Panc1 (cell line): Measurements from ENCODE around the gene LIX1L. TPM values are rescaled to one million over a fixed set of nuclear protein-coding genes. Genes with fewer than 3 reads are reported as not detected.

Source experiments
- ATAC-seq: fragments of 200-7000 bp; cut with Tn5 transposase; 2 replicates; pipeline ENCODE4 v1.9.1; 2020; ENCODE audit warnings: mild to moderate bottlenecking, moderate library complexity
- BruUV-seq: library from RNA; stranded (reverse); fragments of 400-500 nt; replicated peaks from 2 replicates; lab custom pipeline; 2021; lab: Mats Ljungman, UMichigan
- CTCF ChIA-PET: fragments of 300-600 bp; sonication (Branson Sonifier 250); formaldehyde crosslinking; loops from one replicate; lab custom pipeline; 2022; ENCODE audit warnings: antibody characterized with exemption; lab: Charles Lee
- POLR2A ChIA-PET: fragments of 300-600 bp; sonication (Branson Sonifier 250); formaldehyde crosslinking; loops from one replicate; lab custom pipeline; 2022; ENCODE audit warnings: antibody characterized with exemption; lab: Charles Lee
- DNase-seq: peaks from one replicate; pipeline ENCODE4 v3.0.0-alpha.2; 2010; ENCODE audit warnings: low read depth, low spot score
- H3K27ac ChIP-seq: 2 replicates; pipeline ENCODE4 v1.5.1; 2011; ENCODE audit warnings: mild to moderate bottlenecking, low read length, inconsistent platforms
- H3K27me3 ChIP-seq: fragments of 200-500 bp; sonication (Bioruptor generic); 2 replicates; pipeline ENCODE4 v1.6.0; 2014; ENCODE audit warnings: low read length, inconsistent platforms; ENCODE audit not compliant: control insufficient read depth, insufficient read depth
- H3K36me3 ChIP-seq: fragments of 200-500 bp; sonication (Bioruptor generic); 2 replicates; pipeline ENCODE4 v1.5.1; 2014; ENCODE audit warnings: inconsistent platforms, mild to moderate bottlenecking, low read length, moderate library complexity; ENCODE audit not compliant: control insufficient read depth, insufficient read depth
- H3K4me1 ChIP-seq: 2 replicates; pipeline ENCODE4 v1.5.1; 2011; ENCODE audit warnings: inconsistent platforms, mild to moderate bottlenecking, low read length, moderate library complexity; ENCODE audit not compliant: control insufficient read depth, insufficient read depth
- H3K4me3 ChIP-seq, 2 experiments: 2 replicates each; pipeline ENCODE4 v1.5.1; 2011 to 2012; ENCODE audit warnings: low read depth in 2 of 2, low read length in 2 of 2, mild to moderate bottlenecking in 2 of 2, inconsistent platforms in 1 of 2, moderate library complexity in 1 of 2
- H3K9me3 ChIP-seq: fragments of 200-500 bp; sonication (Bioruptor generic); 2 replicates; pipeline ENCODE4 v1.5.1; 2014; ENCODE audit warnings: low read depth, mild to moderate bottlenecking, inconsistent platforms, low read length, moderate library complexity; ENCODE audit not compliant: control insufficient read depth, insufficient read depth
- POLR2AphosphoS5 ChIP-seq: IDR thresholded peaks from 2 replicates; pipeline ENCODE4 v1.6.1; 2012; ENCODE audit warnings: mild to moderate bottlenecking, low read depth, low read length, moderate library complexity
- SIN3A ChIP-seq: IDR thresholded peaks from 2 replicates; pipeline ENCODE4 v1.6.1; 2012; ENCODE audit warnings: low read depth, mild to moderate bottlenecking, low read length, moderate library complexity, borderline replicate concordance; ENCODE audit not compliant: insufficient read depth
- TCF7L2 ChIP-seq: IDR thresholded peaks from 2 replicates; pipeline ENCODE4 v1.6.1; 2011; ENCODE audit warnings: mild to moderate bottlenecking, low read depth, low read length, inconsistent platforms
- in situ Hi-C: cut with HindIII; loops from 2 replicates; pipeline ENCODE4 v1.10.0; 2016; ENCODE audit warnings: low sequenced_read_pairs, low pct_unique_long_range_greater_than_20kb
- intact Hi-C: fragments of 100-400 bp; cut with micrococcal nuclease; formaldehyde crosslinking; loops from one replicate; pipeline ENCODE4 v1.10.0; 2022; ENCODE audit not compliant: unreplicated experiment
- total RNA-seq: library from RNA; stranded (reverse); gene quantifications from one replicate; pipeline ENCODE4 v1.2.1, GENCODE V29; 2021; ENCODE audit not compliant: unreplicated experiment
- TF ChIP-seq, protein P1 (sequence below): fragments of 450-650 bp; IDR thresholded peaks from 2 replicates; pipeline ENCODE4 v1.5.1; 2017; ENCODE audit warnings: mild to moderate bottlenecking
- TF ChIP-seq, protein P2 (sequence below), 2 experiments: IDR thresholded peaks; 2 replicates each; pipeline ENCODE4 v1.6.1; 2011 to 2012; ENCODE audit warnings: low read depth in 2 of 2, control low read depth in 1 of 2, low read length in 1 of 2, mild to moderate bottlenecking in 1 of 2, moderate library complexity in 1 of 2; ENCODE audit not compliant: insufficient read depth in 1 of 2

Gene LIX1L
- total RNA-seq, 1 experiment from 2014 or later, result 23.3 TPM

DNA sequence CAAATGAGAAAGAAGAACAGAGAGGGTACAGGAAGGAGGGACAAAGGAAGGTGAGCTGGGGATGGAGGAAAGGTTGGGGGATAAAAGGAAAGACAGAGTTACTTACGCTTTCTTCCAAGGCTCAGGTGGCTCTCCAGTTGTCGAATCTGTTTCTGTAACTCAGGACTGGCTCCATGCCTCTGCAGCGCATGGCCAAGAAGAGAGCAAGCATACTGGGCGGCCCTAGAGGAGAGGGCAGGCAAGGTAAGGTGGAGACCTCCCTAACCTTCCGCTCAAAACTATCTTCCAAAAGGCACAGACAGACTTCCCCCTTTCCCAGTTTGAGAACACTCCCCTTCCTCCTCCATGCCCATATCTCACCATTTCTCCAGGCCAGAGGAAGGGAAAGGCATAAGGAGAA, 40.2 kb downstream of the LIX1L start:
- TF ChIP-seq, protein P1, sequence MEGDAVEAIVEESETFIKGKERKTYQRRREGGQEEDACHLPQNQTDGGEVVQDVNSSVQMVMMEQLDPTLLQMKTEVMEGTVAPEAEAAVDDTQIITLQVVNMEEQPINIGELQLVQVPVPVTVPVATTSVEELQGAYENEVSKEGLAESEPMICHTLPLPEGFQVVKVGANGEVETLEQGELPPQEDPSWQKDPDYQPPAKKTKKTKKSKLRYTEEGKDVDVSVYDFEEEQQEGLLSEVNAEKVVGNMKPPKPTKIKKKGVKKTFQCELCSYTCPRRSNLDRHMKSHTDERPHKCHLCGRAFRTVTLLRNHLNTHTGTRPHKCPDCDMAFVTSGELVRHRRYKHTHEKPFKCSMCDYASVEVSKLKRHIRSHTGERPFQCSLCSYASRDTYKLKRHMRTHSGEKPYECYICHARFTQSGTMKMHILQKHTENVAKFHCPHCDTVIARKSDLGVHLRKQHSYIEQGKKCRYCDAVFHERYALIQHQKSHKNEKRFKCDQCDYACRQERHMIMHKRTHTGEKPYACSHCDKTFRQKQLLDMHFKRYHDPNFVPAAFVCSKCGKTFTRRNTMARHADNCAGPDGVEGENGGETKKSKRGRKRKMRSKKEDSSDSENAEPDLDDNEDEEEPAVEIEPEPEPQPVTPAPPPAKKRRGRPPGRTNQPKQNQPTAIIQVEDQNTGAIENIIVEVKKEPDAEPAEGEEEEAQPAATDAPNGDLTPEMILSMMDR, result no peak
- TF ChIP-seq SIN3A, result no peak
- no peak for TF ChIP-seq POLR2AphosphoS5
- TF ChIP-seq, protein P2, sequence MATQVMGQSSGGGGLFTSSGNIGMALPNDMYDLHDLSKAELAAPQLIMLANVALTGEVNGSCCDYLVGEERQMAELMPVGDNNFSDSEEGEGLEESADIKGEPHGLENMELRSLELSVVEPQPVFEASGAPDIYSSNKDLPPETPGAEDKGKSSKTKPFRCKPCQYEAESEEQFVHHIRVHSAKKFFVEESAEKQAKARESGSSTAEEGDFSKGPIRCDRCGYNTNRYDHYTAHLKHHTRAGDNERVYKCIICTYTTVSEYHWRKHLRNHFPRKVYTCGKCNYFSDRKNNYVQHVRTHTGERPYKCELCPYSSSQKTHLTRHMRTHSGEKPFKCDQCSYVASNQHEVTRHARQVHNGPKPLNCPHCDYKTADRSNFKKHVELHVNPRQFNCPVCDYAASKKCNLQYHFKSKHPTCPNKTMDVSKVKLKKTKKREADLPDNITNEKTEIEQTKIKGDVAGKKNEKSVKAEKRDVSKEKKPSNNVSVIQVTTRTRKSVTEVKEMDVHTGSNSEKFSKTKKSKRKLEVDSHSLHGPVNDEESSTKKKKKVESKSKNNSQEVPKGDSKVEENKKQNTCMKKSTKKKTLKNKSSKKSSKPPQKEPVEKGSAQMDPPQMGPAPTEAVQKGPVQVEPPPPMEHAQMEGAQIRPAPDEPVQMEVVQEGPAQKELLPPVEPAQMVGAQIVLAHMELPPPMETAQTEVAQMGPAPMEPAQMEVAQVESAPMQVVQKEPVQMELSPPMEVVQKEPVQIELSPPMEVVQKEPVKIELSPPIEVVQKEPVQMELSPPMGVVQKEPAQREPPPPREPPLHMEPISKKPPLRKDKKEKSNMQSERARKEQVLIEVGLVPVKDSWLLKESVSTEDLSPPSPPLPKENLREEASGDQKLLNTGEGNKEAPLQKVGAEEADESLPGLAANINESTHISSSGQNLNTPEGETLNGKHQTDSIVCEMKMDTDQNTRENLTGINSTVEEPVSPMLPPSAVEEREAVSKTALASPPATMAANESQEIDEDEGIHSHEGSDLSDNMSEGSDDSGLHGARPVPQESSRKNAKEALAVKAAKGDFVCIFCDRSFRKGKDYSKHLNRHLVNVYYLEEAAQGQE (IDR thresholded peaks at IDR 0.05; ENCODE audit: insufficient read depth in 1 of 2, low read depth in 2 of 2, low read length in 1 of 2), result no peak
- no peak for TF ChIP-seq TCF7L2
- DNase-seq (no peak), ATAC-seq (no peak)
- no TSS peak for BruUV-seq
- ChIA-PET CTCF (no interaction called here), POLR2A (interaction anchor here (2.2 kb wide), 1 partner anchor 10 kb away, joined by 9 read pairs; the partner anchor contains the start of gene RBM8A)
- in situ Hi-C loops (no loop called here), intact Hi-C loops (loop anchor here (10.0 kb wide), 1 partner anchor 63 kb away; the partner anchor contains the start of gene PIAS3)
- peak overlapping the region; percentile 92 to 94 for H3K4me3 ChIP-seq
- peaks cover 16% of the 10 kb centered on the region for H3K4me1 ChIP-seq
- H3K27ac ChIP-seq, result peak overlapping the region; percentile 93
- H3K9me3 ChIP-seq, result no peaks in the 10 kb centered on the region
- H3K27me3 ChIP-seq, result no peaks in the 10 kb centered on the region
- peaks cover 7% of the 10 kb centered on the region for H3K36me3 ChIP-seq

DNA sequence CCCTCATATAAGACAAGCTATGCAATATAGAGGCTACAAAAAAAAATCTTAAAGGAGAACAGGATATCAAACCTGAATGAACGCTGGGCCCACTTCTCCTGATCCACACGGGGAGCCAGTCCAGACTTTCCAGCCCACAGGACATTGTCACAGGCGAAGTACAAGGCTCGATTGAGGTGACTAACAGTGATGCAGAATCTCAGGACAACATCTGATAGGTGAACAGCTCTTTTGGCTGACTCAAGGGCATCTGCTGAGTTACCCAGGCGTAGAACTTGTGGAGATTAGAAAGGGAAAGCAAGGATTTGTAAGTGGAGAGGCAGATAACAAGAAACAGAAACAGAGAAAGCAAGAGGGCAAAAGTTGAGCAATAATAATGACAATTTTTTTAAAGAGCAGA, 41.1 kb downstream of the LIX1L start:
- Histone ChIP-seq H3K9me3 (no peaks in the 10 kb centered on the region), H3K4me3 (no peak overlapping the region), H3K36me3 (peaks cover 9% of the 10 kb centered on the region), H3K4me1 (peaks cover 13% of the 10 kb centered on the region), H3K27ac (peak overlapping the region; percentile 45), H3K27me3 (no peaks in the 10 kb centered on the region)
- no peak for DNase-seq
- CTCF ChIA-PET, result no interaction called here
- TF ChIP-seq, protein P2 (IDR thresholded peaks at IDR 0.05; ENCODE audit: insufficient read depth in 1 of 2, low read depth in 2 of 2, low read length in 1 of 2), result no peak
- TF ChIP-seq POLR2AphosphoS5 (no peak), TCF7L2 (no peak), SIN3A (no peak)
- TF ChIP-seq, protein P1, result no peak
- ATAC-seq, result no peak
- BruUV-seq, result no TSS peak
- intact Hi-C loops (loop anchor here (10.0 kb wide), 1 partner anchor 62 kb away; the partner anchor contains the start of gene PIAS3), in situ Hi-C loops (no loop called here)
- POLR2A ChIA-PET, result no interaction called here
